ENCODE measurements around the gene SUCLA2. TPM values are rescaled to one million over a fixed set of nuclear protein-coding genes. Genes with fewer than 3 reads are reported as not detected.
A peak's percentile ranks its signal among the peaks of the same experiment; 100 is the strongest.

The SUCLA2 gene
- total and polyA plus RNA-seq, 2 donors (not counting 1 experiment from before 2014, with no cell fraction given), result 15.9 to 33.7 TPM

DNA sequence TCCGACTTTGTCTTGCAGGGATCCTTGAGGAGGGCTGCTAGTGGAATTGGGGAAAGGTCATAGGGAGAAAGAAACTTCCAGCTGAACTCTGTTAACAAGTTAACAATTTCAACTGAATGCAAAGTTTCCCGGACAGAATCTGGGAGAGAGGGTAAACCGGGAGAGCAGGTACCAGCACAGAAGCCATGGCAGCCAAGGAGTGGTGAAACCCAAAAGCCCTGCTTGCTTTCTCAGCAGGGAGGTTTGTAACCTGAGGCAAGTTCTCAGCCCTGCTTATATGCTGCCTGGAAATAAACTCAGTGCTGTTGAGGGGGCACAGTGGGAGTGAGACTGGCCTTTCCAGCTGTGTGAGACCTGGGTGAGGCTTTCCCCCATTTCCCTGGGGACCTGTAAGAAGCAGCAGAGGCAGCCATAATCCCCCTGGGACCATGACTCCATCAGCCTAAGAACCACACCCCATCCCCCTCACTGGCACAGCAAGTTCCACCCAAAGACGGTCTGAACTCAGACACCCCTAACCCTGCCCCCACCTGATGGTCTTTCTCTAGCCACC lies 84.0 kb downstream of the SUCLA2 start:
- H3K9me3 ChIP-seq (ENCODE audit: control extremely low read depth in 1 of 3, control insufficient read depth in 2 of 3, insufficient read depth in 1 of 3, low read length in 2 of 3), result peaks cover 0 to 14% (median 2%) of the 10 kb centered on the region in 3 donors
- no peaks in the 10 kb centered on the region for H3K36me3 ChIP-seq (replicated peaks in 1 of 2; ENCODE audit: control extremely low read depth in 1 of 2, control insufficient read depth in 1 of 2, extremely low read depth in 1 of 2, insufficient read depth in 2 of 2, low read length in 1 of 2)
- H3K27ac ChIP-seq (ENCODE audit: low read length in 2 of 2), result no peak overlapping the region
- Mint-ChIP-seq H3K4me1 (peaks cover 11% of the 10 kb centered on the region), H3K27ac (no peak overlapping the region), H3K27me3 (no peaks in the 10 kb centered on the region), H3K4me3 (no peak overlapping the region), H3K9me3 (ENCODE audit: insufficient read depth) (peaks cover 5% of the 10 kb centered on the region)
- ATAC-seq (ENCODE audit: low read depth), result peak; percentile 14
- no peaks in the 10 kb centered on the region for H4K20me1 ChIP-seq (ENCODE audit: control insufficient read depth, insufficient read depth, low read length, poor library complexity, severe bottlenecking)
- no peaks in the 10 kb centered on the region for H3K79me2 ChIP-seq (ENCODE audit: control insufficient read depth, insufficient read depth, low read length)
- no peak for DNase-seq
- TF ChIP-seq EZH2 (IDR thresholded peaks at IDR 0.05; ENCODE audit: borderline replicate concordance, insufficient read depth, low read depth, low read length, poor library complexity, severe bottlenecking), result no peak
- H3K4me1 ChIP-seq (ENCODE audit: control insufficient read depth in 2 of 2, insufficient read depth in 2 of 2, low read length in 2 of 2), result peaks cover 0 to 8% of the 10 kb centered on the region in 2 donors
- POLR2A ChIA-PET, result no interaction called here
- 73% methylated on average over 3 of the region's 4 CpGs for whole genome bisulfite sequencing (ENCODE audit: insufficient coverage)
- CTCF ChIA-PET, result no interaction called here
- no peak overlapping the region for H2AFZ ChIP-seq (ENCODE audit: insufficient read depth, low read depth, low read length, poor library complexity, severe bottlenecking)
- H3K4me2 ChIP-seq (replicated peaks; ENCODE audit: low read depth, low read length, poor library complexity, severe bottlenecking), result no peak overlapping the region
- no peaks in the 10 kb centered on the region for H3K27me3 ChIP-seq (replicated peaks in 1 of 4; ENCODE audit: control extremely low read depth in 1 of 4, control insufficient read depth in 3 of 4, insufficient read depth in 4 of 4, low read length in 3 of 4)
- intact Hi-C loops (cut with micrococcal nuclease), result no loop called here
- no peak overlapping the region for H3K9ac ChIP-seq (ENCODE audit: low read length)
- no peak overlapping the region for H3K4me3 ChIP-seq (ENCODE audit: control extremely low read depth in 1 of 5, extremely low read depth in 1 of 5, insufficient read depth in 1 of 5, low read depth in 2 of 5, low read length in 4 of 5)

DNA sequence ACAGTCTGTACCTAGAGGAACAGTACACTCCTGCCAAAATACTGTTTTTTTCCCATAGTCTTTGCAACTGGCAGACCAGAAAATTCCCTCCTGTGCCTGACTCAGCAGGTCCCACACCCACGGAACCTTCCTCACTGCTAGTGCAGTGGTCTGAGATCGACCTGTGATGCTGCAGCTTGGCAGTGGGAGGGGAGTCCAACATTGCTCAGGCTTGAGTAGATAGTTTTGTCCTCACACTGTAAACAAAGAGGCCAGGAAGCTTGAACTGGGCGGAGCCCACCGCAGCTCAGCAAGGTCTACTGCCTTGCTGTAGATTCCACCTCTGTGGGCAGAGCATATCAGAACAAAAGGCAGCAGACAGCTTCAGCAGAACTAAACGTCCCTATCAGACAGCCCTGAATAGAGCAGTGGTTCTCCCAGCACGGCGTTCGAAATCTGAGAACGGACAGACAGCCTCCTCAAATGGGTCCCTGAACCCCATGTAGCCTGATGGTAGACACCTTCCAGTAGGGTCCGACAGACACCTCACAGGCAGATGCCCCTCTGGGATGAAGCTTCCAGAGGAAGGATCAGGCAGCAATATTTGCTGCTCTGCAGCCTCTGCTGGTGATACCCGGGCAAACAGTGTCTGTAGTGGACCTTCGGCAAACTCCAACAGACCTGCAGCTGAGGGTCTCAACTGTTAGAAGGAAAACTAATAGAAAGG lies 92.7 kb downstream of the SUCLA2 start:
- DNase-seq (no peak), ATAC-seq (ENCODE audit: low read depth) (no peak)
- Histone ChIP-seq H3K4me3 (ENCODE audit: control extremely low read depth in 1 of 5, extremely low read depth in 1 of 5, insufficient read depth in 1 of 5, low read depth in 2 of 5, low read length in 4 of 5) (no peak overlapping the region), H4K20me1 (ENCODE audit: control insufficient read depth, insufficient read depth, low read length, poor library complexity, severe bottlenecking) (no peaks in the 10 kb centered on the region), H3K79me2 (ENCODE audit: control insufficient read depth, insufficient read depth, low read length) (no peaks in the 10 kb centered on the region), H3K27ac (ENCODE audit: low read length in 2 of 2) (no peak overlapping the region), H3K27me3 (replicated peaks in 1 of 4; ENCODE audit: control extremely low read depth in 1 of 4, control insufficient read depth in 3 of 4, insufficient read depth in 4 of 4, low read length in 3 of 4) (no peaks in the 10 kb centered on the region), H3K4me1 (ENCODE audit: control insufficient read depth in 2 of 2, insufficient read depth in 2 of 2, low read length in 2 of 2) (no peaks in the 10 kb centered on the region), H3K9ac (ENCODE audit: low read length) (no peak overlapping the region), H2AFZ (ENCODE audit: insufficient read depth, low read depth, low read length, poor library complexity, severe bottlenecking) (no peak overlapping the region), H3K9me3 (ENCODE audit: control extremely low read depth in 1 of 3, control insufficient read depth in 2 of 3, insufficient read depth in 1 of 3, low read length in 2 of 3) (peaks cover 0 to 7% (median 1%) of the 10 kb centered on the region in 3 donors), H3K36me3 (replicated peaks in 1 of 2; ENCODE audit: control extremely low read depth in 1 of 2, control insufficient read depth in 1 of 2, extremely low read depth in 1 of 2, insufficient read depth in 2 of 2, low read length in 1 of 2) (no peaks in the 10 kb centered on the region), H3K4me2 (replicated peaks; ENCODE audit: low read depth, low read length, poor library complexity, severe bottlenecking) (no peak overlapping the region)
- TF ChIP-seq, protein P1, sequence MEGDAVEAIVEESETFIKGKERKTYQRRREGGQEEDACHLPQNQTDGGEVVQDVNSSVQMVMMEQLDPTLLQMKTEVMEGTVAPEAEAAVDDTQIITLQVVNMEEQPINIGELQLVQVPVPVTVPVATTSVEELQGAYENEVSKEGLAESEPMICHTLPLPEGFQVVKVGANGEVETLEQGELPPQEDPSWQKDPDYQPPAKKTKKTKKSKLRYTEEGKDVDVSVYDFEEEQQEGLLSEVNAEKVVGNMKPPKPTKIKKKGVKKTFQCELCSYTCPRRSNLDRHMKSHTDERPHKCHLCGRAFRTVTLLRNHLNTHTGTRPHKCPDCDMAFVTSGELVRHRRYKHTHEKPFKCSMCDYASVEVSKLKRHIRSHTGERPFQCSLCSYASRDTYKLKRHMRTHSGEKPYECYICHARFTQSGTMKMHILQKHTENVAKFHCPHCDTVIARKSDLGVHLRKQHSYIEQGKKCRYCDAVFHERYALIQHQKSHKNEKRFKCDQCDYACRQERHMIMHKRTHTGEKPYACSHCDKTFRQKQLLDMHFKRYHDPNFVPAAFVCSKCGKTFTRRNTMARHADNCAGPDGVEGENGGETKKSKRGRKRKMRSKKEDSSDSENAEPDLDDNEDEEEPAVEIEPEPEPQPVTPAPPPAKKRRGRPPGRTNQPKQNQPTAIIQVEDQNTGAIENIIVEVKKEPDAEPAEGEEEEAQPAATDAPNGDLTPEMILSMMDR (IDR thresholded peaks at IDR 0.05), result no peak
- TF ChIP-seq EZH2 (IDR thresholded peaks at IDR 0.05; ENCODE audit: borderline replicate concordance, insufficient read depth, low read depth, low read length, poor library complexity, severe bottlenecking), result no peak
- ChIA-PET POLR2A (no interaction called here), CTCF (no interaction called here)
- intact Hi-C loops (cut with micrococcal nuclease), result no loop called here
- H3K9me3 Mint-ChIP-seq (ENCODE audit: insufficient read depth), result no peaks in the 10 kb centered on the region
- 93% methylated on average over 9 of the region's 12 CpGs for WGBS (ENCODE audit: insufficient coverage)
- no peaks in the 10 kb centered on the region for H3K27me3 Mint-ChIP-seq
- H3K4me3 Mint-ChIP-seq, result no peak overlapping the region
- no peak overlapping the region for H3K27ac Mint-ChIP-seq
- no peaks in the 10 kb centered on the region for H3K4me1 Mint-ChIP-seq
